BLaER1 treated with 17β-estradiol and CSF1 and Interleukin-3, amounts not matched to agents 10 nM and 100 nM (cell line): ENCODE data around the gene HMCN1.

Source experiments
- H3K27ac ChIP-seq, 11 experiments: shearing (Covaris generic); formaldehyde crosslinking; 2 replicates each; pipeline ENCODE4 v1.8.1; 2022
- H3K27me3 ChIP-seq, 11 experiments: shearing (Covaris generic); formaldehyde crosslinking; 2 replicates each; pipeline ENCODE4 v1.8.1; 2022
- H3K36me3 ChIP-seq, 11 experiments: shearing (Covaris generic); formaldehyde crosslinking; 2 replicates each; pipeline ENCODE4 v1.8.1; 2022
- H3K4me1 ChIP-seq, 10 experiments: shearing (Covaris generic); formaldehyde crosslinking; 2 replicates each; pipeline ENCODE4 v1.8.1; 2022
- H3K4me2 ChIP-seq, 11 experiments: shearing (Covaris generic); formaldehyde crosslinking; 2 replicates each; pipeline ENCODE4 v1.8.1; 2022
- H3K4me3 ChIP-seq, 10 experiments: shearing (Covaris generic); formaldehyde crosslinking; 2 replicates each; pipeline ENCODE4 v1.8.1; 2022
- H3K9ac ChIP-seq, 11 experiments: shearing (Covaris generic); formaldehyde crosslinking; 2 replicates each; pipeline ENCODE4 v1.8.1; 2022
- H3K9me3 ChIP-seq, 11 experiments: shearing (Covaris generic); formaldehyde crosslinking; replicated peaks in 1 of 11; 2 replicates each; pipeline ENCODE4 v1.8.1; 2022
- H4K20me1 ChIP-seq, 11 experiments: shearing (Covaris generic); formaldehyde crosslinking; 2 replicates each; pipeline ENCODE4 v1.8.1; 2022
- Cebpa-rat ChIP-seq, 11 experiments: shearing (Covaris generic); IDR thresholded peaks; 2 replicates each; pipeline ENCODE4 v1.8.1; 2022

HMCN1 gene

GRCh38 chr1:186220911-186221310, 486.7 kb downstream of the HMCN1 start:
- Histone ChIP-seq H3K36me3 (no peaks in the 10 kb centered on the region), H3K27ac (no peak overlapping the region), H3K27me3 (no peaks in the 10 kb centered on the region), H3K9ac (no peak overlapping the region), H3K4me3 (no peak overlapping the region), H3K4me1 (peaks cover 2 to 24% (median 7%) of the 10 kb centered on the region in 10 experiments; a peak in 14 of 20 replicates), H4K20me1 (no peaks in the 10 kb centered on the region; a peak in 1 of 22 replicates), H3K9me3 (no peaks in the 10 kb centered on the region), H3K4me2 (0 out of 22 replicates have a peak overlapping the region, but pooled peaks of 1 of the 11 experiments have one; percentile 47)
- no peak for TF ChIP-seq Cebpa-rat (IDR thresholded peaks at IDR 0.05)

- Histone ChIP-seq H3K4me2 (no peak overlapping the region), H3K9ac (no peak overlapping the region), H3K4me1 (peaks cover 0 to 6% (median 0%) of the 10 kb centered on the region in 10 experiments; a peak in 4 of 20 replicates), H3K36me3 (no peaks in the 10 kb centered on the region), H3K4me3 (no peak overlapping the region), H3K27me3 (no peaks in the 10 kb centered on the region), H3K27ac (no peak overlapping the region), H3K9me3 (no peaks in the 10 kb centered on the region), H4K20me1 (no peaks in the 10 kb centered on the region)
- no peak for TF ChIP-seq Cebpa-rat (IDR thresholded peaks at IDR 0.05)
Measured at GRCh38 chr1:186225096-186225495, 490.9 kb downstream of the HMCN1 start.

- H3K27ac ChIP-seq = no peak overlapping the region
- no peaks in the 10 kb centered on the region for H3K36me3 ChIP-seq
- H4K20me1 ChIP-seq = no peaks in the 10 kb centered on the region
- no peak for TF ChIP-seq Cebpa-rat (IDR thresholded peaks at IDR 0.05)
- H3K27me3 ChIP-seq = no peaks in the 10 kb centered on the region
- no peak overlapping the region for H3K9ac ChIP-seq
- H3K4me2 ChIP-seq = no peak overlapping the region
- H3K4me1 ChIP-seq = no peaks in the 10 kb centered on the region
- no peak overlapping the region for H3K4me3 ChIP-seq
- no peaks in the 10 kb centered on the region for H3K9me3 ChIP-seq
Measured at GRCh38 chr1:186228749-186229148, 494.6 kb downstream of the HMCN1 start.

GRCh38 chr1:186231861-186232436, 497.8 kb downstream of the HMCN1 start:
- Histone ChIP-seq H3K4me1 (no peaks in the 10 kb centered on the region), H3K9me3 (no peaks in the 10 kb centered on the region), H3K27me3 (no peaks in the 10 kb centered on the region), H3K4me3 (no peak overlapping the region), H3K9ac (no peak overlapping the region), H4K20me1 (no peaks in the 10 kb centered on the region), H3K36me3 (no peaks in the 10 kb centered on the region), H3K27ac (no peak overlapping the region), H3K4me2 (no peak overlapping the region)
- TF ChIP-seq Cebpa-rat (IDR thresholded peaks at IDR 0.05) = no peak

- H3K4me2 ChIP-seq = no peak overlapping the region
- no peaks in the 10 kb centered on the region for H3K4me1 ChIP-seq
- no peak overlapping the region for H3K4me3 ChIP-seq
- H3K36me3 ChIP-seq = no peaks in the 10 kb centered on the region
- no peaks in the 10 kb centered on the region for H3K27me3 ChIP-seq
- no peak overlapping the region for H3K27ac ChIP-seq
- no peaks in the 10 kb centered on the region for H4K20me1 ChIP-seq
- no peaks in the 10 kb centered on the region for H3K9me3 ChIP-seq
- no peak for TF ChIP-seq Cebpa-rat (IDR thresholded peaks at IDR 0.05)
- no peak overlapping the region for H3K9ac ChIP-seq
Measured at GRCh38 chr1:186234976-186235686, 500.9 kb downstream of the HMCN1 start.

- Histone ChIP-seq H3K27ac (no peak overlapping the region), H3K9me3 (no peaks in the 10 kb centered on the region), H3K27me3 (no peaks in the 10 kb centered on the region), H3K4me3 (no peak overlapping the region), H3K9ac (no peak overlapping the region), H3K4me1 (no peaks in the 10 kb centered on the region), H3K36me3 (no peaks in the 10 kb centered on the region), H4K20me1 (no peaks in the 10 kb centered on the region), H3K4me2 (no peak overlapping the region)
- TF ChIP-seq Cebpa-rat (IDR thresholded peaks at IDR 0.05) = no peak
Measured at GRCh38 chr1:186235696-186236095, 501.5 kb downstream of the HMCN1 start.

- Histone ChIP-seq H3K4me2 (no peak overlapping the region), H4K20me1 (no peaks in the 10 kb centered on the region), H3K27ac (no peak overlapping the region), H3K36me3 (no peaks in the 10 kb centered on the region), H3K4me1 (no peaks in the 10 kb centered on the region), H3K4me3 (no peak overlapping the region), H3K9ac (no peak overlapping the region), H3K27me3 (no peaks in the 10 kb centered on the region), H3K9me3 (no peaks in the 10 kb centered on the region)
- TF ChIP-seq Cebpa-rat (IDR thresholded peaks at IDR 0.05) = no peak
Measured at GRCh38 chr1:186236921-186237320, 502.7 kb downstream of the HMCN1 start.

- Histone ChIP-seq H3K9me3 (no peaks in the 10 kb centered on the region), H3K9ac (no peak overlapping the region), H3K36me3 (no peaks in the 10 kb centered on the region), H3K4me2 (no peak overlapping the region), H3K4me1 (no peaks in the 10 kb centered on the region), H3K27me3 (no peaks in the 10 kb centered on the region), H3K27ac (no peak overlapping the region), H3K4me3 (no peak overlapping the region), H4K20me1 (no peaks in the 10 kb centered on the region)
- TF ChIP-seq Cebpa-rat (IDR thresholded peaks at IDR 0.05) = no peak
Measured at GRCh38 chr1:186239171-186239570, 505.0 kb downstream of the HMCN1 start.

GRCh38 chr1:186240436-186240835, 506.2 kb downstream of the HMCN1 start:
- H3K9me3 ChIP-seq = peaks cover 0 to 8% (median under 1%) of the 10 kb centered on the region in 11 experiments; a peak in 6 of 22 replicates
- H3K4me3 ChIP-seq = no peak overlapping the region
- TF ChIP-seq Cebpa-rat (IDR thresholded peaks at IDR 0.05) = no peak
- H3K36me3 ChIP-seq = no peaks in the 10 kb centered on the region
- no peak overlapping the region for H3K4me2 ChIP-seq
- no peak overlapping the region for H3K9ac ChIP-seq
- no peaks in the 10 kb centered on the region for H3K27me3 ChIP-seq
- H3K27ac ChIP-seq = no peak overlapping the region
- no peaks in the 10 kb centered on the region for H3K4me1 ChIP-seq
- H4K20me1 ChIP-seq = no peaks in the 10 kb centered on the region
